Measurements from ENCODE around the gene MACROD2. TPM values are rescaled to one million over a fixed set of nuclear protein-coding genes. Genes with fewer than 3 reads are reported as not detected.

MACROD2 gene
- total RNA-seq, result 78.2 TPM
- long read RNA-seq, partial matches to known transcripts, result 99 of 138 reads
- long read RNA-seq, other reads (novel, unspliced or antisense), result 39 of 138 reads

DNA sequence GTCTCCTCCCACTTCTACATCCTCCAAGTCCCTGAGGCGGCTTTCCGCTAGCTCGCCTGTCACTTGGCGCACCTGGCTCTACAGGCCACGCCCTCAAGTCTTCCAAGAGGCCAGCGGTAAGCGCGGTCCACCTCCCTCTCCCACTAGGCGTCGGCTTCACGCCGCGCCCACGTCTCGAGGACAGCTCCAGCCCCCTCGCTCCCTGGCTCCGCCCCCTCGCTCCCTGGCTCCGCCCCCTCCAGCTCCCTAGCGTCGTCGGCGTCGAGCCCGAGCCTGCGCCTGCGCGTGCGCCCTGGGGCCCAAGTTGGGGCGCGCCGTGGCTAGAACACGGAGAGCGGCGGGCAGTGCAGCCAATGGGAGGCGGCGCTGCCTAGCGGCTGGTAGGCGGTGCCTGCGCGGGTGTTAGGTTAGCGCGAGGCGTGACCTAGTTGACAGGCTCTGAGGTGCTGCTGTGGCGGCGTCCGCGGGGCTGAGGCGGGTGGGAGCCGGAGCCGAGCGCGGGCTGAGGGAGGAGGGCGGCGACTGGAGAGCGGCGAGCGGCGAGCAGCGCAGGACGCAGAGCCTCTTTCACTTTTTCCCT lies at the start of gene MACROD2:
Gene MACROD2 (plus strand): TSS at position 431 of the 580 bp plus-strand sequence.
- intact Hi-C loops (cut with DNase I), result no loop called here
- no peaks in the 10 kb centered on the region for H3K4me1 ChIP-seq
- peaks cover 10% of the 10 kb centered on the region for H3K9me3 ChIP-seq
- peak; percentile 97 for ATAC-seq
- no peaks in the 10 kb centered on the region for H3K27me3 ChIP-seq
- H3K27ac ChIP-seq, result peak within 1 kb of the TSS; percentile 34
- no peak for TF ChIP-seq CTCF (IDR thresholded peaks at IDR 0.05)
- no peaks in the 10 kb centered on the region for H3K36me3 ChIP-seq
- H3K4me3 ChIP-seq, result peak within 1 kb of the TSS; percentile 66
- DNase-seq, result peak; percentile 98

GRCh38 chr20:13947719-13948118 lies 47.6 kb upstream of the MACROD2 start:
- Histone ChIP-seq H3K27me3 (no peaks in the 10 kb centered on the region), H3K36me3 (no peaks in the 10 kb centered on the region), H3K4me1 (no peaks in the 10 kb centered on the region), H3K4me3 (no peak overlapping the region), H3K9me3 (no peaks in the 10 kb centered on the region), H3K27ac (no peak overlapping the region)
- no peak for DNase-seq
- TF ChIP-seq CTCF (IDR thresholded peaks at IDR 0.05), result no peak
- intact Hi-C loops (cut with DNase I), result no loop called here
- ATAC-seq, result no peak

DNA sequence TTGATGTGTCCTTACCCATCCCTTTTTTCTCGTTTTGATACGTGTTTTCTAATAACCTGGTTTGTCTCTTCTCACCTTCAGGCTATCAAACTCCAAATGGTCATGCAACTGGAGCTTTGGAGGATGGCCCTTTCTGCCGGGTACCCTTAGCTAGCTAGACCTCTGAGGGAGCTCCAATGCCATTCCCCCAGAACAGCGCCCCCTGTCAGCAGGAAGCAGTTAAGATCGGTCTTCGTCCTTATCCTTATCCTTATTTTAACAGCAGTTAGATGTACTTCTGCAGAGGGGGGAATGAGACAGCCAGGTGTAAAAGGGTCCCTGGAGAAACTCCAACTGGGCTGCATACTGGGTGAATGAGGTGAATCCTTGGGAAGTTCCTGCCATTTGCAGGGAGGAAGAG lies 42.1 kb upstream of the MACROD2 start:
- Histone ChIP-seq H3K9me3 (no peaks in the 10 kb centered on the region), H3K27me3 (no peaks in the 10 kb centered on the region), H3K27ac (no peak overlapping the region), H3K4me3 (no peak overlapping the region), H3K4me1 (no peaks in the 10 kb centered on the region), H3K36me3 (no peaks in the 10 kb centered on the region)
- TF ChIP-seq CTCF (IDR thresholded peaks at IDR 0.05), result no peak
- intact Hi-C loops (cut with DNase I), result no loop called here
- DNase-seq (no peak), ATAC-seq (no peak)

DNA sequence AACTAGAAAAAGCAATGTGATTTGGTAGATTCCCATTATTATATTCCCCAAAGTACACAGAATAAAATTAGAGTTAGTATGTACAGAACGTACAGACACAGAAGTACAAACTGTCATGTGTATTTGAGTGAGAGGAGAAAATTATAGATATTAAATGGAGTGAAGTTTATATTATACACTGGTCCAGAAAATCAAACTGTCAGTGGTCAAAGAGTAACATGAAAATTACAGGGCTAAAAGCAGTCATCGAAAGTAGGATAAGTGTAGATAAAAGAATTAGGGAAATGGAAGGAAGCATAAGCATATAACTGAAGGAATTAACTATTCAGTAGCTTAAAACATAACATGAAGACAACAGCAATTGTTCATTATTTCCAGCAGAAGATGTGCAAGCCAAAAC lies 35.2 kb upstream of the MACROD2 start:
- TF ChIP-seq CTCF (IDR thresholded peaks at IDR 0.05), result no peak
- Histone ChIP-seq H3K36me3 (no peaks in the 10 kb centered on the region), H3K27me3 (no peaks in the 10 kb centered on the region), H3K4me1 (no peaks in the 10 kb centered on the region), H3K27ac (no peak overlapping the region), H3K9me3 (no peaks in the 10 kb centered on the region), H3K4me3 (no peak overlapping the region)
- ATAC-seq (no peak), DNase-seq (no peak)
- intact Hi-C loops (cut with DNase I), result no loop called here

GRCh38 chr20:13960525-13960924 lies 34.8 kb upstream of the MACROD2 start:
- no peak for ATAC-seq
- no peaks in the 10 kb centered on the region for H3K9me3 ChIP-seq
- TF ChIP-seq CTCF (IDR thresholded peaks at IDR 0.05), result no peak
- intact Hi-C loops (cut with DNase I), result no loop called here
- H3K27me3 ChIP-seq, result no peaks in the 10 kb centered on the region
- DNase-seq, result no peak
- no peak overlapping the region for H3K4me3 ChIP-seq
- no peaks in the 10 kb centered on the region for H3K4me1 ChIP-seq
- no peak overlapping the region for H3K27ac ChIP-seq
- H3K36me3 ChIP-seq, result no peaks in the 10 kb centered on the region

- ATAC-seq, result no peak
- no peak for TF ChIP-seq CTCF (IDR thresholded peaks at IDR 0.05)
- H3K36me3 ChIP-seq, result no peaks in the 10 kb centered on the region
- DNase-seq, result no peak
- H3K27me3 ChIP-seq, result no peaks in the 10 kb centered on the region
- H3K27ac ChIP-seq, result no peak overlapping the region
- H3K4me1 ChIP-seq, result no peaks in the 10 kb centered on the region
- H3K9me3 ChIP-seq, result no peaks in the 10 kb centered on the region
- H3K4me3 ChIP-seq, result no peak overlapping the region
- intact Hi-C loops (cut with DNase I), result no loop called here
These were observed 11.1 kb upstream of the MACROD2 start for GRCh38 chr20:13984211-13984610.

All from upper lobe of right lung (tissue), 1 donor.